HCT116 (cell line): ENCODE measurements around the gene ZNF414. TPM values are rescaled to one million over a fixed set of nuclear protein-coding genes. Genes with fewer than 3 reads are reported as not detected.

Experiments used
- ATAC-seq: fragments of 200-7000 bp; cut with Tn5 transposase; 2 replicates; pipeline ENCODE4 v1.9.1; 2020; ENCODE audit warnings: mild to moderate bottlenecking, moderate library complexity
- BruUV-seq: library from RNA; stranded (reverse); fragments of 400-500 nt; replicated peaks from 2 replicates; lab custom pipeline; 2021; lab: Mats Ljungman, UMichigan
- CTCF ChIA-PET: fragments of 300-600 bp; sonication (Branson Sonifier 250); formaldehyde crosslinking; loops from one replicate; lab custom pipeline; 2021; ENCODE audit warnings: antibody characterized with exemption; lab: Charles Lee
- POLR2A ChIA-PET: fragments of 300-600, 350-600 bp; sonication (Branson Sonifier 250); formaldehyde crosslinking; loops from one replicate; lab custom pipeline; 2021; ENCODE audit warnings: antibody characterized with exemption; lab: Charles Lee
- RAD21 ChIA-PET, 2 experiments: fragments of 300-600 bp; sonication (Branson Sonifier 250); formaldehyde crosslinking; loops; one replicate each; lab custom pipeline; 2023; ENCODE audit warnings: low total read pairs in 2 of 2; ENCODE audit not compliant: uncharacterized antibody in 2 of 2, unreplicated experiment in 2 of 2, low non-redundant PET in 1 of 2; lab: Charles Lee
- DNase-seq: peaks from one replicate; pipeline ENCODE4 v3.0.0-alpha.2; 2010; ENCODE audit warnings: low read depth, low spot score
- H2AFZ ChIP-seq: fragments of 200-600 bp; shearing (Covaris generic), sonication (generic); 2 replicates; pipeline ENCODE4 v1.6.1; 2017; ENCODE audit warnings: low read depth, mixed run types, mixed read lengths, antibody characterized with exemption, low read length; ENCODE audit not compliant: poor library complexity, severe bottlenecking
- H3K27ac ChIP-seq: 2 replicates; pipeline ENCODE4 v1.5.1; 2012; ENCODE audit warnings: low read depth, low read length
- H3K27me3 ChIP-seq: fragments of 200-600 bp; sonication (generic); 2 replicates; pipeline ENCODE4 v1.6.1; 2016; ENCODE audit warnings: mixed run types, low read length, mixed read lengths; ENCODE audit not compliant: insufficient read depth
- H3K36me3 ChIP-seq, 2 experiments: fragments of 200-500 bp in 1 of 2; fragments of 200-600 bp in 1 of 2; sonication (Bioruptor generic) in 1 of 2; sonication (generic) in 1 of 2; 2 replicates each; pipeline versions ENCODE4 v1.5.1 to v1.6.1; 2014 to 2016; ENCODE audit warnings: low read length in 2 of 2, inconsistent platforms in 1 of 2, mixed read lengths in 1 of 2, mixed run types in 1 of 2; ENCODE audit not compliant: insufficient read depth in 2 of 2, control insufficient read depth in 1 of 2
- H3K4me1 ChIP-seq, 2 experiments: fragments of 200-600 bp in 1 of 2; sonication (generic) in 1 of 2; 2 replicates each; pipeline versions ENCODE4 v1.5.1 to v1.6.1; 2012 to 2017; ENCODE audit warnings: low read length in 2 of 2, inconsistent platforms in 1 of 2, mild to moderate bottlenecking in 1 of 2, mixed read lengths in 1 of 2, mixed run types in 1 of 2, moderate library complexity in 1 of 2; ENCODE audit not compliant: insufficient read depth in 2 of 2, control insufficient read depth in 1 of 2
- H3K4me2 ChIP-seq: fragments of 200-600 bp; sonication (generic); 2 replicates; pipeline ENCODE4 v1.6.1; 2017; ENCODE audit warnings: mixed run types, low read length, mixed read lengths
- H3K4me3 ChIP-seq, 2 experiments: fragments of 200-600 bp in 1 of 2; sonication (generic) in 1 of 2; replicated peaks in 1 of 2; 2 replicates each; pipeline ENCODE4 v1.5.1; 2011 to 2016; ENCODE audit warnings: low read length in 2 of 2, control low read depth in 1 of 2, low read depth in 1 of 2, mild to moderate bottlenecking in 1 of 2, mixed read lengths in 1 of 2, mixed run types in 1 of 2
- H3K79me2 ChIP-seq: fragments of 200-600 bp; sonication (generic); 2 replicates; pipeline ENCODE4 v1.6.1; 2017; ENCODE audit warnings: mild to moderate bottlenecking, mixed run types, low read length, moderate library complexity, mixed read lengths; ENCODE audit not compliant: insufficient read depth
- H3K9ac ChIP-seq: fragments of 200-600 bp; sonication (generic); 2 replicates; pipeline ENCODE4 v1.6.1; 2016; ENCODE audit warnings: low read length, mixed read lengths
- H3K9me2 ChIP-seq: fragments of 200-600 bp; sonication (generic), shearing (Covaris generic); 2 replicates; pipeline ENCODE4 v1.6.1; 2017; ENCODE audit warnings: mixed run types, mild to moderate bottlenecking, moderate library complexity; ENCODE audit not compliant: insufficient read depth
- H3K9me3 ChIP-seq, 2 experiments: fragments of 200-500 bp in 1 of 2; fragments of 200-600 bp in 1 of 2; sonication (Bioruptor generic) in 1 of 2; sonication (generic) in 1 of 2; 2 replicates each; pipeline ENCODE4 v1.6.1; 2014 to 2017; ENCODE audit warnings: low read length in 2 of 2, mixed read lengths in 2 of 2, inconsistent platforms in 1 of 2, low read depth in 1 of 2, mild to moderate bottlenecking in 1 of 2, mixed run types in 1 of 2, moderate library complexity in 1 of 2; ENCODE audit not compliant: control insufficient read depth in 1 of 2, insufficient read depth in 1 of 2
- H4K20me1 ChIP-seq: fragments of 200-600 bp; sonication (generic), shearing (Covaris generic); 2 replicates; pipeline ENCODE4 v1.6.1; 2017; ENCODE audit warnings: mixed run types, mild to moderate bottlenecking, moderate library complexity; ENCODE audit not compliant: insufficient read depth
- CBX3 ChIP-seq: IDR thresholded peaks from 2 replicates; pipeline ENCODE4 v1.6.1; 2012; ENCODE audit warnings: low read depth
- CEBPB ChIP-seq: IDR thresholded peaks from 2 replicates; pipeline ENCODE4 v1.6.1; 2012; ENCODE audit warnings: low read depth
- EZH2 ChIP-seq: fragments of 200-600 bp; sonication (generic); IDR thresholded peaks from 2 replicates; pipeline ENCODE4 v1.6.1; 2017; ENCODE audit warnings: antibody characterized with exemption, mixed run types
- FOSL1 ChIP-seq: IDR thresholded peaks from 2 replicates; pipeline ENCODE4 v1.6.1; 2012; ENCODE audit warnings: low read depth
- POLR2AphosphoS5 ChIP-seq: IDR thresholded peaks from 2 replicates; pipeline ENCODE4 v1.6.1; 2011; ENCODE audit warnings: mild to moderate bottlenecking, low read depth, low read length, moderate library complexity
- RAD21 ChIP-seq: IDR thresholded peaks from 2 replicates; pipeline ENCODE4 v1.6.1; 2012; ENCODE audit warnings: low read depth, mild to moderate bottlenecking
- SIN3A ChIP-seq: IDR thresholded peaks from 2 replicates; pipeline ENCODE4 v1.6.1; 2012; ENCODE audit warnings: low read depth
- SP1 ChIP-seq: IDR thresholded peaks from 2 replicates; pipeline ENCODE4 v1.6.1; 2012; ENCODE audit warnings: low read depth
- SRF ChIP-seq: IDR thresholded peaks from 2 replicates; pipeline ENCODE4 v1.6.1; 2012; ENCODE audit warnings: low read depth
- TCF7L2 ChIP-seq: IDR thresholded peaks from 2 replicates; pipeline ENCODE4 v1.7.0; 2011; ENCODE audit warnings: borderline replicate concordance, inconsistent platforms; ENCODE audit not compliant: insufficient read depth, insufficient read length; ENCODE audit errors: extremely low read depth
- ZNF274 ChIP-seq: fragments of 200-500 bp; sonication (Bioruptor generic); IDR thresholded peaks from 2 replicates; pipeline ENCODE4 v1.6.1; 2014; ENCODE audit warnings: mild to moderate bottlenecking, low read depth, low read length, inconsistent platforms
- intact Hi-C: fragments of 100-400 bp; cut with micrococcal nuclease; formaldehyde crosslinking; loops from 2 replicates; pipeline ENCODE4 v1.10.0; 2022
- total RNA-seq: library from RNA; stranded (reverse); gene quantifications from one replicate; pipeline ENCODE4 v1.2.1, GENCODE V29; 2021; ENCODE audit not compliant: unreplicated experiment
- TF ChIP-seq, protein P1 (sequence below): IDR thresholded peaks from 2 replicates; pipeline ENCODE4 v1.6.1; 2012
- TF ChIP-seq, protein P2 (sequence below), 3 experiments: fragments of 200-600 bp in 1 of 3; sonication (generic) in 1 of 3; IDR thresholded peaks in 2 of 3; conservative IDR thresholded peaks in 1 of 3; 2 replicates each; pipeline ENCODE4 v1.5.1; 2012 to 2017; ENCODE audit warnings: low read depth in 2 of 3, low read length in 2 of 3, antibody characterized with exemption in 1 of 3, borderline replicate concordance in 1 of 3, control low read depth in 1 of 3, mild to moderate bottlenecking in 1 of 3, mixed read lengths in 1 of 3, mixed run types in 1 of 3, moderate library complexity in 1 of 3; ENCODE audit not compliant: insufficient read depth in 1 of 3
- TF ChIP-seq, protein P3 (sequence below): IDR thresholded peaks from 2 replicates; pipeline ENCODE4 v1.6.1; 2011; ENCODE audit warnings: mild to moderate bottlenecking, low read length, moderate library complexity; ENCODE audit not compliant: insufficient replicate concordance; ENCODE audit errors: extremely low read depth

The ZNF414 gene
- total RNA-seq, 1 experiment from 2014 or later, result 31.9 TPM

DNA sequence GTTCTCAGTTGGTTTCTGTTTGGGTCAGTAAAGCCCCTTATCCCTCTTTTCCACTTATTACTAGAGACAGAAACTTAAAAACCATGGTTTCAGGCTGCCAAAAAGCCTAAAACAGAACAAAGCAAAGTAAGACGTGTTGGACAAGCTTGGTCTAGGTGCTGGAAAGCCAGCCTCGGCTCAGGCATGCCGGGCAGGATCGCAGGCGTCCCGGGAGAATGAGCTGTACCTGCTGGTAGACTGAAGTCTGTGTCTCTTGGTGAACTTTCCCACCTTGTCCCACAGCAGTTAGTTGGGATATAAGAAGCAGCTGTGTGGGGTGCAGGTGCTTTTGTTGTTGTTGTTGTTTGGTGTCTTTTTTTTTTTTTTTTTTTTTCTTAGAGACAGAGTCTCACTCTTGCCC, 32.4 kb downstream of the ZNF414 start:
- Histone ChIP-seq H3K27me3 (no peaks in the 10 kb centered on the region), H3K9me3 (no peaks in the 10 kb centered on the region), H3K9ac (no peak overlapping the region), H3K9me2 (no peaks in the 10 kb centered on the region), H3K4me1 (no peaks in the 10 kb centered on the region), H3K36me3 (peaks cover 34 to 55% of the 10 kb centered on the region in 2 experiments), H2AFZ (no peak overlapping the region), H3K4me2 (no peak overlapping the region), H3K79me2 (peaks cover 90% of the 10 kb centered on the region), H3K27ac (no peak overlapping the region), H4K20me1 (no peaks in the 10 kb centered on the region; the same call in 1 of the 2 replicates), H3K4me3 (no peak overlapping the region)
- RAD21 ChIA-PET, result no interaction called here
- ATAC-seq (no peak), DNase-seq (no peak)
- TF ChIP-seq, protein P1, sequence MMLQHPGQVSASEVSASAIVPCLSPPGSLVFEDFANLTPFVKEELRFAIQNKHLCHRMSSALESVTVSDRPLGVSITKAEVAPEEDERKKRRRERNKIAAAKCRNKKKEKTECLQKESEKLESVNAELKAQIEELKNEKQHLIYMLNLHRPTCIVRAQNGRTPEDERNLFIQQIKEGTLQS, result no peak
- TF ChIP-seq ZNF274, result no peak
- no peak for TF ChIP-seq CEBPB
- TF ChIP-seq FOSL1, result no peak
- no peak for TF ChIP-seq CBX3
- no TSS peak for BruUV-seq
- intact Hi-C loops, result no loop called here
- CTCF ChIA-PET, result no interaction called here
- POLR2A ChIA-PET, result interaction anchor here (0.9 to 1.7 kb wide), 2 partner anchors 11 to 32 kb away, joined by 3 to 4 read pairs; partner anchors contain the start of gene ZNF414

DNA sequence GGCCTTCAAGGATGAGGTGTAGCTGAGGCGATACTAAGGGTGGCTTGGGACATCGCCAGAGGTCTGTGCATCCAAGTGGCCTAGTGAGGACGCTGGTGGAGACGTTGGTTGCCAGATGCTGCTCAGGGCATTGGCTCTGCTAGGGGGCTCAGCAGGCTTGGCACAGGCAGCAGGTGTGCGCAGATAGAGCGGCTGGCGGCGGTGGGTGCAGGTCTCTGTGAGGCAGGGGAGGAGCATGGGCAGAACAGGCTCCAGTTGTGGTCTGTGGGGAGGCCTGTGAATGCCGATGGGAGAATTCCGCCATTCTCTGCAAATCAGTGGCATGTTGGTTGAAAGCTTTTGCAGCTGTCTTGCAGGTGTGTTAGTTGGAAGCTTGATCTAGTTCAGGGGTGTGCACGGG, 32.8 kb downstream of the ZNF414 start:
- Histone ChIP-seq H4K20me1 (no peaks in the 10 kb centered on the region; the same call in 1 of the 2 replicates), H3K79me2 (peaks cover 94% of the 10 kb centered on the region), H3K9ac (no peak overlapping the region), H3K9me3 (no peaks in the 10 kb centered on the region), H3K9me2 (no peaks in the 10 kb centered on the region), H3K36me3 (peaks cover 34 to 55% of the 10 kb centered on the region in 2 experiments), H3K27ac (no peak overlapping the region), H3K4me2 (no peak overlapping the region), H3K4me3 (no peak overlapping the region), H3K27me3 (no peaks in the 10 kb centered on the region), H3K4me1 (no peaks in the 10 kb centered on the region), H2AFZ (no peak overlapping the region)
- CTCF ChIA-PET, result no interaction called here
- intact Hi-C loops, result no loop called here
- POLR2A ChIA-PET, result no interaction called here
- no peak for ATAC-seq
- BruUV-seq, result no TSS peak
- no peak for DNase-seq
- RAD21 ChIA-PET, result no interaction called here
- TF ChIP-seq SIN3A (no peak), EZH2 (no peak), ZNF274 (no peak), POLR2AphosphoS5 (no peak), RAD21 (no peak), SP1 (no peak), TCF7L2 (no peak), SRF (no peak)
- TF ChIP-seq, protein P2, sequence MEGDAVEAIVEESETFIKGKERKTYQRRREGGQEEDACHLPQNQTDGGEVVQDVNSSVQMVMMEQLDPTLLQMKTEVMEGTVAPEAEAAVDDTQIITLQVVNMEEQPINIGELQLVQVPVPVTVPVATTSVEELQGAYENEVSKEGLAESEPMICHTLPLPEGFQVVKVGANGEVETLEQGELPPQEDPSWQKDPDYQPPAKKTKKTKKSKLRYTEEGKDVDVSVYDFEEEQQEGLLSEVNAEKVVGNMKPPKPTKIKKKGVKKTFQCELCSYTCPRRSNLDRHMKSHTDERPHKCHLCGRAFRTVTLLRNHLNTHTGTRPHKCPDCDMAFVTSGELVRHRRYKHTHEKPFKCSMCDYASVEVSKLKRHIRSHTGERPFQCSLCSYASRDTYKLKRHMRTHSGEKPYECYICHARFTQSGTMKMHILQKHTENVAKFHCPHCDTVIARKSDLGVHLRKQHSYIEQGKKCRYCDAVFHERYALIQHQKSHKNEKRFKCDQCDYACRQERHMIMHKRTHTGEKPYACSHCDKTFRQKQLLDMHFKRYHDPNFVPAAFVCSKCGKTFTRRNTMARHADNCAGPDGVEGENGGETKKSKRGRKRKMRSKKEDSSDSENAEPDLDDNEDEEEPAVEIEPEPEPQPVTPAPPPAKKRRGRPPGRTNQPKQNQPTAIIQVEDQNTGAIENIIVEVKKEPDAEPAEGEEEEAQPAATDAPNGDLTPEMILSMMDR (IDR thresholded peaks at IDR 0.05 in 2 of 3, conservative IDR thresholded peaks at IDR 0.05 in 1 of 3; ENCODE audit: borderline replicate concordance in 1 of 3, insufficient read depth in 1 of 3, low read depth in 2 of 3, low read length in 2 of 3), result no peak
- TF ChIP-seq, protein P3, sequence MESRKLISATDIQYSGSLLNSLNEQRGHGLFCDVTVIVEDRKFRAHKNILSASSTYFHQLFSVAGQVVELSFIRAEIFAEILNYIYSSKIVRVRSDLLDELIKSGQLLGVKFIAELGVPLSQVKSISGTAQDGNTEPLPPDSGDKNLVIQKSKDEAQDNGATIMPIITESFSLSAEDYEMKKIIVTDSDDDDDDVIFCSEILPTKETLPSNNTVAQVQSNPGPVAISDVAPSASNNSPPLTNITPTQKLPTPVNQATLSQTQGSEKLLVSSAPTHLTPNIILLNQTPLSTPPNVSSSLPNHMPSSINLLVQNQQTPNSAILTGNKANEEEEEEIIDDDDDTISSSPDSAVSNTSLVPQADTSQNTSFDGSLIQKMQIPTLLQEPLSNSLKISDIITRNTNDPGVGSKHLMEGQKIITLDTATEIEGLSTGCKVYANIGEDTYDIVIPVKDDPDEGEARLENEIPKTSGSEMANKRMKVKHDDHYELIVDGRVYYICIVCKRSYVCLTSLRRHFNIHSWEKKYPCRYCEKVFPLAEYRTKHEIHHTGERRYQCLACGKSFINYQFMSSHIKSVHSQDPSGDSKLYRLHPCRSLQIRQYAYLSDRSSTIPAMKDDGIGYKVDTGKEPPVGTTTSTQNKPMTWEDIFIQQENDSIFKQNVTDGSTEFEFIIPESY, result no peak
- TF ChIP-seq, protein P1, result no peak
